HepG2 (cell line): ENCODE results near the gene TTC17.

ENCODE experiments used
- EZH2 ChIP-seq: conservative IDR thresholded peaks from 2 replicates; pipeline ENCODE4 v1.6.1; 2012; ENCODE audit warnings: mild to moderate bottlenecking, low read depth, low read length, moderate library complexity
- HMGA1 ChIP-seq: sonication (generic); formaldehyde crosslinking; conservative IDR thresholded peaks from 2 replicates; pipeline ENCODE4 v1.4.0; 2020; ENCODE audit warnings: missing genetic modification reagents
- MAZ ChIP-seq, 2 experiments: sonication (generic) in 1 of 2; formaldehyde crosslinking in 1 of 2; IDR thresholded peaks; 2 replicates each; pipeline versions ENCODE4 v1.5.0 to v1.6.1; 2012 to 2020; ENCODE audit warnings: low read depth in 2 of 2, mild to moderate bottlenecking in 2 of 2, borderline replicate concordance in 1 of 2, improper control_type of control experiment in 1 of 2, low read length in 1 of 2, missing genetic modification reagents in 1 of 2, moderate library complexity in 1 of 2
- POLR2A ChIP-seq, 2 experiments: IDR thresholded peaks; 2 replicates each; pipeline ENCODE4 v1.6.1; 2011; ENCODE audit warnings: low read depth in 2 of 2, low read length in 2 of 2, mild to moderate bottlenecking in 1 of 2, moderate library complexity in 1 of 2; ENCODE audit not compliant: insufficient read depth in 1 of 2
- POLR2AphosphoS2 ChIP-seq: IDR thresholded peaks from 2 replicates; pipeline ENCODE4 v1.6.1; 2011; ENCODE audit warnings: low read depth, low read length, improper control_type of control experiment
- TBP ChIP-seq: sonication (generic); formaldehyde crosslinking; IDR thresholded peaks from 2 replicates; pipeline ENCODE4 v1.5.0; 2020; ENCODE audit warnings: missing genetic modification reagents
- ZBTB21 ChIP-seq: sonication (generic); formaldehyde crosslinking; IDR thresholded peaks from 2 replicates; pipeline ENCODE4 v1.4.0; 2020; ENCODE audit warnings: missing genetic modification reagents
- ZMYM2 ChIP-seq: sonication (generic); formaldehyde crosslinking; IDR thresholded peaks from 2 replicates; pipeline ENCODE4 v1.8.0; 2022; ENCODE audit warnings: mild to moderate bottlenecking, missing genetic modification reagents
- ZNF207 ChIP-seq: fragments of 450-650 bp; IDR thresholded peaks from 2 replicates; pipeline ENCODE4 v1.6.1; 2016; ENCODE audit warnings: antibody characterized with exemption, borderline replicate concordance
- ZNF484 ChIP-seq: sonication (generic); formaldehyde crosslinking; IDR thresholded peaks from 2 replicates; pipeline ENCODE4 v1.5.1; 2020; ENCODE audit warnings: mild to moderate bottlenecking, low read depth, missing genetic modification reagents, borderline replicate concordance
- TF ChIP-seq, protein P1 (sequence below): sonication (generic); formaldehyde crosslinking; IDR thresholded peaks from 2 replicates; pipeline ENCODE4 v1.5.0; 2020; ENCODE audit warnings: mild to moderate bottlenecking, missing genetic modification reagents, moderate library complexity
- TF ChIP-seq, protein P2 (sequence below): sonication (generic); formaldehyde crosslinking; IDR thresholded peaks from 2 replicates; pipeline ENCODE4 v1.8.1; 2023; ENCODE audit warnings: missing genetic modification reagents, inconsistent platforms, borderline replicate concordance

DNA sequence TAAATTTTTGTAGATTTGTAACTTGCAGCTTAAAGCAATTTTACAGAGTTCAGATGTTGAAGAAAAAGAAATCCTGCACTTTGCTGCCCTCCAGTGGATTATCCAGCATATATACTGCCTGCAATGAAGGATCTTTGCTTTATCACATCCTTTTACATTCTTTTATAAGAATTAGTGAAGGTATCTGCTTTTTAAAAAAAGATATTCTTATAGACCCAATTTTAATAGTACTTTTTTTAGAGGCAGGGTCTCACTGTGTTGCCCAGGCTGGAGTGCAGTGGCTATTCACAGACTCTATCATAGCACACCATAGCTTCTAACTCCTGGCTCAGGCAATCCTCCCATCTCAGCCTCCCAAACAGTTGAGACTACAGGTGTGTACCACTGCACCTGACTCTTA, 60.7 kb downstream of the TTC17 start:
- no peak for TF ChIP-seq POLR2AphosphoS2
- no peak for TF ChIP-seq ZNF207
- TF ChIP-seq, protein P1, sequence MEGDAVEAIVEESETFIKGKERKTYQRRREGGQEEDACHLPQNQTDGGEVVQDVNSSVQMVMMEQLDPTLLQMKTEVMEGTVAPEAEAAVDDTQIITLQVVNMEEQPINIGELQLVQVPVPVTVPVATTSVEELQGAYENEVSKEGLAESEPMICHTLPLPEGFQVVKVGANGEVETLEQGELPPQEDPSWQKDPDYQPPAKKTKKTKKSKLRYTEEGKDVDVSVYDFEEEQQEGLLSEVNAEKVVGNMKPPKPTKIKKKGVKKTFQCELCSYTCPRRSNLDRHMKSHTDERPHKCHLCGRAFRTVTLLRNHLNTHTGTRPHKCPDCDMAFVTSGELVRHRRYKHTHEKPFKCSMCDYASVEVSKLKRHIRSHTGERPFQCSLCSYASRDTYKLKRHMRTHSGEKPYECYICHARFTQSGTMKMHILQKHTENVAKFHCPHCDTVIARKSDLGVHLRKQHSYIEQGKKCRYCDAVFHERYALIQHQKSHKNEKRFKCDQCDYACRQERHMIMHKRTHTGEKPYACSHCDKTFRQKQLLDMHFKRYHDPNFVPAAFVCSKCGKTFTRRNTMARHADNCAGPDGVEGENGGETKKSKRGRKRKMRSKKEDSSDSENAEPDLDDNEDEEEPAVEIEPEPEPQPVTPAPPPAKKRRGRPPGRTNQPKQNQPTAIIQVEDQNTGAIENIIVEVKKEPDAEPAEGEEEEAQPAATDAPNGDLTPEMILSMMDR (CRISPR knock-in tag), result peak; percentile 53
- no peak for TF ChIP-seq HMGA1 (CRISPR knock-in tag)
- no peak for TF ChIP-seq MAZ (IDR thresholded peaks at IDR 0.05; ENCODE audit: borderline replicate concordance, low read depth, low read length)
- no peak for TF ChIP-seq MAZ (CRISPR knock-in tag; IDR thresholded peaks at IDR 0.05; ENCODE audit: low read depth)
- no peak for TF ChIP-seq ZMYM2 (CRISPR knock-in tag)
- no peak for TF ChIP-seq ZNF484 (CRISPR knock-in tag)
- no peak for TF ChIP-seq ZBTB21 (CRISPR knock-in tag)
- no peak for TF ChIP-seq EZH2
- no peak for TF ChIP-seq POLR2A (IDR thresholded peaks at IDR 0.05; ENCODE audit: insufficient read depth in 1 of 2, low read depth in 2 of 2, low read length in 2 of 2)
- TF ChIP-seq TBP (CRISPR knock-in tag), result no peak
- TF ChIP-seq, protein P2, sequence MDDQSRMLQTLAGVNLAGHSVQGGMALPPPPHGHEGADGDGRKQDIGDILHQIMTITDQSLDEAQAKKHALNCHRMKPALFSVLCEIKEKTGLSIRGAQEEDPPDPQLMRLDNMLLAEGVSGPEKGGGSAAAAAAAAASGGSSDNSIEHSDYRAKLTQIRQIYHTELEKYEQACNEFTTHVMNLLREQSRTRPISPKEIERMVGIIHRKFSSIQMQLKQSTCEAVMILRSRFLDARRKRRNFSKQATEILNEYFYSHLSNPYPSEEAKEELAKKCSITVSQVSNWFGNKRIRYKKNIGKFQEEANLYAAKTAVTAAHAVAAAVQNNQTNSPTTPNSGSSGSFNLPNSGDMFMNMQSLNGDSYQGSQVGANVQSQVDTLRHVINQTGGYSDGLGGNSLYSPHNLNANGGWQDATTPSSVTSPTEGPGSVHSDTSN, result no peak
